ENCODE measurements around the gene PEAR1. TPM values are rescaled to one million over a fixed set of nuclear protein-coding genes. Genes with fewer than 3 reads are reported as not detected.

Gene PEAR1
- total and polyA plus RNA-seq, 9 donors, result 4.3 to 21.2 (median 13.4) TPM

DNA sequence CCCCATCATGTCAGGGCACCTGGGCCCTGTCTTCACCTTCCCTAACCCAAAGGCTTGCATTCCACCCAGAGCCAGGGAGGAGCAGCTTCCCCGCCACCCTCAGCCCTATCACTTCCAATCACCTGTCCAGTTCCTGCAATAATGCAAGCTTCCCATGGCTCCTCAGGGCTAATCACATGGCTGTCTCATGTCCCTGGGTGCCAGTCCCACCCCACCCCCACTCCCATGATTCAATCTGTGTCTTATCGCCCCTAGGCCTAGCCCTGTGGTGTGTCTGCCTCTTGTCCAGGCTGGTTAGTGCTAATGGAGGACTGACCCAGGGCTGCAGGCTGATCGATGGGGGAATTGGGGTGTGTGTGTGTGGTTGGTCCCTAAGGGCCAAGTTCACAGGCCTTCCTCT lies 11.0 kb upstream of the PEAR1 start:
- H3K4me1 ChIP-seq (ENCODE audit: insufficient read depth), result no peaks in the 10 kb centered on the region
- no peak overlapping the region for H3K4me3 ChIP-seq
- no peaks in the 10 kb centered on the region for H3K9me3 ChIP-seq
- 72 to 84% (median 78%) methylated on average over 3 of the region's 3 CpGs for WGBS, 3 donors
- no peak overlapping the region for H3K27ac ChIP-seq
- no peaks in the 10 kb centered on the region for H3K27me3 ChIP-seq
- DNase-seq, result no peak
- intact Hi-C loops (cut with DNase I), result loop anchor here in 2 of 4 donors (10.0 kb wide), 2 partner anchors 108 to 178 kb away; partner anchors contain the start of gene CRABP2 (in 1 of the 2)
- no peaks in the 10 kb centered on the region for H3K36me3 ChIP-seq
- TF ChIP-seq EP300 (IDR thresholded peaks at IDR 0.05) (no peak), POLR2A (IDR thresholded peaks at IDR 0.05) (no peak)
- TF ChIP-seq, protein P1, sequence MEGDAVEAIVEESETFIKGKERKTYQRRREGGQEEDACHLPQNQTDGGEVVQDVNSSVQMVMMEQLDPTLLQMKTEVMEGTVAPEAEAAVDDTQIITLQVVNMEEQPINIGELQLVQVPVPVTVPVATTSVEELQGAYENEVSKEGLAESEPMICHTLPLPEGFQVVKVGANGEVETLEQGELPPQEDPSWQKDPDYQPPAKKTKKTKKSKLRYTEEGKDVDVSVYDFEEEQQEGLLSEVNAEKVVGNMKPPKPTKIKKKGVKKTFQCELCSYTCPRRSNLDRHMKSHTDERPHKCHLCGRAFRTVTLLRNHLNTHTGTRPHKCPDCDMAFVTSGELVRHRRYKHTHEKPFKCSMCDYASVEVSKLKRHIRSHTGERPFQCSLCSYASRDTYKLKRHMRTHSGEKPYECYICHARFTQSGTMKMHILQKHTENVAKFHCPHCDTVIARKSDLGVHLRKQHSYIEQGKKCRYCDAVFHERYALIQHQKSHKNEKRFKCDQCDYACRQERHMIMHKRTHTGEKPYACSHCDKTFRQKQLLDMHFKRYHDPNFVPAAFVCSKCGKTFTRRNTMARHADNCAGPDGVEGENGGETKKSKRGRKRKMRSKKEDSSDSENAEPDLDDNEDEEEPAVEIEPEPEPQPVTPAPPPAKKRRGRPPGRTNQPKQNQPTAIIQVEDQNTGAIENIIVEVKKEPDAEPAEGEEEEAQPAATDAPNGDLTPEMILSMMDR (IDR thresholded peaks at IDR 0.05), result no peak

- Histone ChIP-seq H3K9me3 (no peaks in the 10 kb centered on the region), H3K4me1 (ENCODE audit: insufficient read depth) (no peaks in the 10 kb centered on the region), H3K4me3 (no peak overlapping the region), H3K36me3 (no peaks in the 10 kb centered on the region), H3K27ac (no peak overlapping the region), H3K27me3 (no peaks in the 10 kb centered on the region)
- 67 to 75% (median 73%) methylated on average over 7 of the region's 7 CpGs for WGBS, 3 donors
- intact Hi-C loops (cut with DNase I), result loop anchor here in 2 of 4 donors (10.0 kb wide), 2 partner anchors 109 to 179 kb away; partner anchors contain the start of gene CRABP2 (in 1 of the 2)
- no peak for DNase-seq
- TF ChIP-seq POLR2A (IDR thresholded peaks at IDR 0.05), result no peak
- TF ChIP-seq EP300 (IDR thresholded peaks at IDR 0.05), result no peak
- TF ChIP-seq, protein P1 (IDR thresholded peaks at IDR 0.05), result no peak
Observed at GRCh38 chr1:156883919-156884318, 9.6 kb upstream of the PEAR1 start.

- DNase-seq, result no peak
- intact Hi-C loops (cut with DNase I), result loop anchor here in 2 of 4 donors (10.0 kb wide), 2 partner anchors 110 to 180 kb away; partner anchors contain the start of gene CRABP2 (in 1 of the 2)
- H3K4me1 ChIP-seq (ENCODE audit: insufficient read depth), result no peaks in the 10 kb centered on the region
- no peaks in the 10 kb centered on the region for H3K27me3 ChIP-seq
- TF ChIP-seq, protein P1 (IDR thresholded peaks at IDR 0.05), result no peak
- TF ChIP-seq EP300 (IDR thresholded peaks at IDR 0.05), result no peak
- no peak for TF ChIP-seq POLR2A (IDR thresholded peaks at IDR 0.05)
- H3K9me3 ChIP-seq, result no peaks in the 10 kb centered on the region
- WGBS, 3 donors, result 52 to 57% (median 55%) methylated on average over 10 of the region's 10 CpGs
- no peaks in the 10 kb centered on the region for H3K36me3 ChIP-seq
- no peak overlapping the region for H3K27ac ChIP-seq
- no peak overlapping the region for H3K4me3 ChIP-seq
Observed at GRCh38 chr1:156884560-156885184, 8.8 kb upstream of the PEAR1 start.

DNA sequence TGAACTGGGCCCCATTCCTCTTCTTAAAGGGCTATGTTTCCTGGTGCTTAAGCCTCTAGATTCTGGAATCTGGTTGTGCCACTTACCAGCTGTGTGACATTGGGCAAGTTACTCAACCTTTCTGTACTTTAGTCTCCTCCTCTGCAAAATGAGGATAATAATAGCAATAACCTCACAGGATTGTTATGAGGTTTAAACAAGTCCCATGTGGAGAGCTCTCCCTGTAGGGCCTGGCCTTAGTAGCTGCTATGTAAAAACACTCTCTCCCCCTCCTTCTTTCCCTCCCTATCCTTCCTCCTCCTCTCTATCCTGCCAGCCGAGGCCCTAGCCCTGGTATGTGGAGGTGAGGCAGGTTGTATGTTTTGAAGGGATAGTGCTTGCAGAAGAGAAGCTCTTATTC lies 8.2 kb upstream of the PEAR1 start:
- Histone ChIP-seq H3K4me1 (ENCODE audit: insufficient read depth) (no peaks in the 10 kb centered on the region), H3K36me3 (no peaks in the 10 kb centered on the region), H3K4me3 (no peak overlapping the region), H3K27me3 (no peaks in the 10 kb centered on the region), H3K27ac (no peak overlapping the region), H3K9me3 (no peaks in the 10 kb centered on the region)
- 17 to 43% (median 26%) methylated on average over 1 of the region's 1 CpG for WGBS, 3 donors
- TF ChIP-seq POLR2A (IDR thresholded peaks at IDR 0.05) (no peak), EP300 (IDR thresholded peaks at IDR 0.05) (no peak)
- no peak for DNase-seq
- intact Hi-C loops (cut with DNase I), result loop anchor here in 2 of 4 donors (10.0 kb wide), 2 partner anchors 111 to 181 kb away; partner anchors contain the start of gene CRABP2 (in 1 of the 2)

DNA sequence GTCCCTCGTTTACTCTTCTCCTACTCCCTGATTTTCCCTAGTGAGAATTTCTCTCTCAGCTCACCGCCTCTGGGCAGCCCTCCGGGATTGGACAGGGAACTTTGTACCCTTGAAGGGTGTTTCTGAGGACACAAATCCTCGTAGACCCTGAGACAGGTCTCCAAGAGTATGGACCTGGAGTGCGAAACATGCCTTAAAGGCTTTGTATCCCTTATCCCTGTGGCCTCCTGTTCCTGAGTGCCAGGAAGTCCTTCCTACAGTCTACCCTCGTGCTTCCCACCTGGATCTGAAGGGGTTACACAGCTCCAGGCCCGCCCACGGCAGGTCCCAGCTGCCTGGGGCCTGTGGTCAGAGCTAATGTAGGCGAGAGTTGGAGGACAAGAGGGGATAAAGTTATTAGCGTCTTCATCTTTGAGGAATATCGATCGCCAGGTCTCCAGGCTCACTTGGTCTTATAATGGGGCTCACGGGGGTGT lies 7.6 kb upstream of the PEAR1 start:
- intact Hi-C loops (cut with DNase I), result loop anchor here in 2 of 4 donors (10.0 kb wide), 2 partner anchors 111 to 181 kb away; partner anchors contain the start of gene CRABP2 (in 1 of the 2)
- no peaks in the 10 kb centered on the region for H3K4me1 ChIP-seq (ENCODE audit: insufficient read depth)
- no peaks in the 10 kb centered on the region for H3K36me3 ChIP-seq
- no peaks in the 10 kb centered on the region for H3K27me3 ChIP-seq
- 52 to 58% (median 58%) methylated on average over 13 of the region's 13 CpGs for WGBS, 3 donors
- no peak overlapping the region for H3K4me3 ChIP-seq
- no peak overlapping the region for H3K27ac ChIP-seq
- TF ChIP-seq, protein P1 (IDR thresholded peaks at IDR 0.05), result no peak
- DNase-seq, result no peak
- H3K9me3 ChIP-seq, result no peaks in the 10 kb centered on the region

Measured in ovary (tissue), 9 donors.